CD4-positive, CD25-positive, alpha-beta regulatory T cell (primary cell): Measurements from ENCODE around the gene CXCL6. TPM values are rescaled to one million over a fixed set of nuclear protein-coding genes. Genes with fewer than 3 reads are reported as not detected.

Experiments
- ATAC-seq, 2 donors: fragments of 150-1000 bp; cut with Tn5 transposase; one replicate each; pipeline ENCODE4 v1.10.0; 2021; ENCODE audit warnings: low read depth in 2 of 2, moderate number of reproducible peaks in 2 of 2, moderate library complexity in 1 of 2
- DNase-seq, 3 donors: peaks; one replicate each; pipeline versions ENCODE4 v3.0.0 to v3.0.0-alpha.2; 2012 to 2022; ENCODE audit warnings: mixed read lengths in 1 of 3
- H3K27ac ChIP-seq: one replicate; pipeline ENCODE4 v1.7.0; 2013; ENCODE audit warnings: mild to moderate bottlenecking, low read length; ENCODE audit not compliant: insufficient read depth, poor library complexity, severe bottlenecking
- H3K27me3 ChIP-seq: one replicate; pipeline ENCODE4 v1.7.0; 2013; ENCODE audit warnings: low read length; ENCODE audit not compliant: control insufficient read depth, insufficient read depth
- H3K36me3 ChIP-seq: one replicate; pipeline ENCODE4 v1.7.0; 2013; ENCODE audit warnings: mild to moderate bottlenecking, low read length, moderate library complexity; ENCODE audit not compliant: control insufficient read depth, insufficient read depth
- H3K4me1 ChIP-seq: 2 replicates; pipeline ENCODE4 v1.7.0; 2013; ENCODE audit warnings: mild to moderate bottlenecking, low read length; ENCODE audit not compliant: insufficient read depth, control insufficient read depth, poor library complexity, severe bottlenecking
- H3K4me3 ChIP-seq: one replicate; pipeline ENCODE4 v1.7.0; 2013; ENCODE audit warnings: low read depth, mild to moderate bottlenecking, low read length, moderate library complexity
- H3K9me3 ChIP-seq, 2 experiments: 1 replicate in 1 of 2; 2 replicates in 1 of 2; pipeline ENCODE4 v1.7.0; 2013; ENCODE audit warnings: low read length in 2 of 2, mild to moderate bottlenecking in 1 of 2, moderate library complexity in 1 of 2; ENCODE audit not compliant: control insufficient read depth in 2 of 2
- H3K27ac Mint-ChIP-seq, 3 donors: one replicate each; pipeline ENCODE4 v1.8.0; 2020 to 2022; ENCODE audit warnings: mild to moderate bottlenecking in 3 of 3, mixed read lengths in 3 of 3, moderate library complexity in 2 of 3
- H3K27me3 Mint-ChIP-seq: one replicate; pipeline ENCODE4 v1.8.0; 2022; ENCODE audit warnings: mild to moderate bottlenecking, mixed read lengths
- H3K36me3 Mint-ChIP-seq: one replicate; pipeline ENCODE4 v1.8.0; 2020; ENCODE audit warnings: mixed read lengths
- H3K4me1 Mint-ChIP-seq, 4 donors: one replicate each; pipeline ENCODE4 v1.8.0; 2020 to 2022; ENCODE audit warnings: mixed read lengths in 4 of 4, mild to moderate bottlenecking in 1 of 4
- H3K4me3 Mint-ChIP-seq, 4 donors: one replicate each; pipeline ENCODE4 v1.8.0; 2020 to 2022; ENCODE audit warnings: mild to moderate bottlenecking in 4 of 4, mixed read lengths in 4 of 4, moderate library complexity in 3 of 4
- H3K9me3 Mint-ChIP-seq, 7 donors: one replicate each; pipeline ENCODE4 v1.8.0; 2020 to 2022; ENCODE audit warnings: mixed read lengths in 7 of 7, mild to moderate bottlenecking in 3 of 7, moderate library complexity in 2 of 7
- polyA plus RNA-seq, 4 donors: library from polyadenylated mRNA; unstranded; fragments of 300-500 nt; fragmentation: Illumina TruSeq; gene quantifications; one replicate each; pipeline ENCODE4 v1.2.3, GENCODE V29; 2021
- total RNA-seq: library from RNA; stranded (reverse); gene quantifications from one replicate; pipeline ENCODE4 v1.2.3, GENCODE V29; 2022

The CXCL6 gene
- total and polyA plus RNA-seq, 5 donors from 2014 or later: not detected

DNA sequence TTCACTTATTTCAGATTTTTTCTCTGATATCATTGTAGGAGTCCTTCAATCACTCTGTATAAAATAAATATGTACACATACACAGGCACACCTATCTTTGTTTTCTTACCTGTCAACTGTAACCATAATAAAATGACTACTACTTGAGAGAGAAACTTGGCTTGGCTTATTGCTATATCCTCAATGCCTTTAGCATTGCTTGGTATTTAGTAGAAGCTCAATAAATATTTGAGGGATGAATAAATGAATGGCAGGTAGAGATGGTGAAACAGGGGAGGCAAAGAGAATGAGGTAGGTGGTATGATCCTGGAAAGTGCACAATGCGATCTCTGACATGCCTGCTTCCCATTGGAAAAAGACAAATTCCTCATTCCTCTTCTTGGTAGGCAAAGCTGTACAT is 21.8 kb upstream of the CXCL6 start:
- H3K27ac Mint-ChIP-seq: no peak overlapping the region
- no peaks in the 10 kb centered on the region for H3K4me1 Mint-ChIP-seq
- H3K36me3 ChIP-seq: no peaks in the 10 kb centered on the region
- no peak overlapping the region for H3K27ac ChIP-seq
- no peak for DNase-seq
- H3K4me3 ChIP-seq: no peak overlapping the region
- ATAC-seq: no peak
- no peaks in the 10 kb centered on the region for H3K36me3 Mint-ChIP-seq
- H3K4me3 Mint-ChIP-seq: no peak overlapping the region
- H3K27me3 Mint-ChIP-seq: no peaks in the 10 kb centered on the region
- H3K9me3 ChIP-seq: no peaks in the 10 kb centered on the region
- no peaks in the 10 kb centered on the region for H3K27me3 ChIP-seq
- H3K9me3 Mint-ChIP-seq: peaks cover 0 to 5% (median 3%) of the 10 kb centered on the region in 7 donors
- no peaks in the 10 kb centered on the region for H3K4me1 ChIP-seq

DNA sequence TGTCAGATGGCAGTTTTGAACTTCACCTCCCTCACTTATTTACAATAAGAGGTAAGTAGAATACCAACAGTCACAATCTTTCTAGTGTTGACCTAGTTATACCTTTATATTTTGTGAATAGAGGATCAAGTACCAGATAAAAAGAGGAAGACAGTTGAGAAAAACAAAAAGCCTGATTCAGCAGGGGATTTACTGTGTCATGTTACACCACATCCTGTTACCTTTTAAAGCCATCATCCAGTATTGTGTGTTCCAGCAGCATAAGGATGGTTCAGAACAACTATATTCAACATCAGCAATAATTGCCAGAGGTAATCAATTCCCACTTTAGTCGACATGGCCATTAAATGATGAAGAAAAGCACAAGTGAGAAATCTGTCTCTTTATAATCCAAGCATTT is 21.3 kb upstream of the CXCL6 start:
- no peaks in the 10 kb centered on the region for H3K36me3 Mint-ChIP-seq
- no peaks in the 10 kb centered on the region for H3K27me3 ChIP-seq
- no peak for ATAC-seq
- H3K27ac ChIP-seq: no peak overlapping the region
- H3K4me3 Mint-ChIP-seq: no peak overlapping the region
- H3K27me3 Mint-ChIP-seq: no peaks in the 10 kb centered on the region
- H3K9me3 Mint-ChIP-seq: peaks cover 0 to 5% (median 3%) of the 10 kb centered on the region in 7 donors
- no peaks in the 10 kb centered on the region for H3K4me1 ChIP-seq
- H3K9me3 ChIP-seq: no peaks in the 10 kb centered on the region
- no peaks in the 10 kb centered on the region for H3K4me1 Mint-ChIP-seq
- no peak overlapping the region for H3K4me3 ChIP-seq
- H3K36me3 ChIP-seq: no peaks in the 10 kb centered on the region
- H3K27ac Mint-ChIP-seq: no peak overlapping the region
- peak in 1 of 3 donors; percentile 5 for DNase-seq

DNA sequence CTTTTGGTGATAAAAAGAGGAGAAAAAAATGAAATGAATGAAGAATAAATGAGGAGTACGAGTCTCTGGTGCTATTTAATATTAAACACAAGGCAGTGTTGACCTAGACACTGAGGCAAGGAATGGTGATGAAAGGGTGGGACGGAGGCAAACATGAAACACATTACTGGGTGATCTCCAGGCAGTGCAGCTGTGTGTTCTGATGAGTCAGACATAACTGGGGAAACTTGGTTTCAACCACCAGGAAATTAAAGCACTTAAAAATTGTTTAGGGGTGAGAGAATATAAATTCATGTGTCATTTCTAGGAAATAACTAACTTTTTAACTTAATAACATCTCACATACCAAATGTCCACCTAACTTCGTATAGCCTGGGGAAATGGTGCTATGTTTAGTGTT is 19.7 kb upstream of the CXCL6 start:
- no peaks in the 10 kb centered on the region for H3K27me3 Mint-ChIP-seq
- no peaks in the 10 kb centered on the region for H3K4me1 ChIP-seq
- H3K9me3 Mint-ChIP-seq: peaks cover 0 to 5% (median 3%) of the 10 kb centered on the region in 7 donors
- H3K4me3 Mint-ChIP-seq: no peak overlapping the region
- no peaks in the 10 kb centered on the region for H3K36me3 ChIP-seq
- no peak overlapping the region for H3K27ac ChIP-seq
- no peak overlapping the region for H3K4me3 ChIP-seq
- H3K27me3 ChIP-seq: no peaks in the 10 kb centered on the region
- no peaks in the 10 kb centered on the region for H3K36me3 Mint-ChIP-seq
- no peaks in the 10 kb centered on the region for H3K9me3 ChIP-seq
- no peaks in the 10 kb centered on the region for H3K4me1 Mint-ChIP-seq
- ATAC-seq: no peak
- H3K27ac Mint-ChIP-seq: no peak overlapping the region
- DNase-seq: no peak

DNA sequence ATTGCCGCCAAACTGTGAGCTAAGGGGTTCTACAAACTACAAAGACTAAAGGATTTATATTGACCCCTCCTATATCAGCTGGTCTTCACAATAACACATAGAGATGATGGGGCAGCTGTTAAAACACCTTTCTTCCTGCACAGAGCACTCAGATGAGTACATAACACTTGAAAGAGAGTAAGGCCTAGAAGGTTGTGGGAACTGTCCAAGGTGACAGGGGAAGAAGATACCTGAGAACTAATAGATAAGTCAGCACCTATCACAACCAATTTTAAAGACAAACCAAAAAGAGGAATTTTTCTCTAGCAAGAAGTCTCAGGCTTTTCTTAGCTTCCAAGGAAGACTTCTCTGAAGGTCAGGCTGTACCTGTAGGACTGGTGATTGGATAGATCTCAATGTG is 19.1 kb upstream of the CXCL6 start:
- Histone ChIP-seq H3K36me3 (no peaks in the 10 kb centered on the region), H3K27ac (no peak overlapping the region), H3K4me1 (no peaks in the 10 kb centered on the region), H3K9me3 (no peaks in the 10 kb centered on the region), H3K4me3 (no peak overlapping the region), H3K27me3 (no peaks in the 10 kb centered on the region)
- no peaks in the 10 kb centered on the region for H3K36me3 Mint-ChIP-seq
- H3K27ac Mint-ChIP-seq: no peak overlapping the region
- ATAC-seq (no peak), DNase-seq (no peak)
- no peaks in the 10 kb centered on the region for H3K27me3 Mint-ChIP-seq
- H3K4me1 Mint-ChIP-seq: no peaks in the 10 kb centered on the region
- H3K4me3 Mint-ChIP-seq: no peak overlapping the region
- H3K9me3 Mint-ChIP-seq: peaks cover 0 to 8% (median 3%) of the 10 kb centered on the region in 7 donors

DNA sequence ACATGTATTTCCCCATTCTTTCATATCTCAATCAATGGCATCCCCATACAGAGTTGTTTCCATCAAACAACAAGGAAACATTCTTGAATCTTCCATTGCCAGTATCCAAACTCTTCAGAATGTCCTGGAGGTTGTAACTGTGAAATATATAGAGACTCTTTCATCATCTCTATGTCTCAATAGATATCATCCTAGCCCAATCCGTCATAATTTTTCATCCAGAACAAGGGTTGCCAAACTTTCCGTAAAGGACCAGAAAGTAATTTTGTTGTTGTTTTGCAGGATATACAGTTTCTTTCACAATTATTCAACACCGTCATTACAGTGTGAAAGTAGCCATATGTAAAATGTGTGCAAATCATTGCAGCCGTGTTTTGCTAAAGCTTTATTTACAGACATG is 15.2 kb upstream of the CXCL6 start:
- DNase-seq (no peak), ATAC-seq (no peak)
- no peaks in the 10 kb centered on the region for H3K9me3 ChIP-seq
- no peak overlapping the region for H3K4me3 Mint-ChIP-seq
- no peaks in the 10 kb centered on the region for H3K36me3 ChIP-seq
- no peak overlapping the region for H3K4me3 ChIP-seq
- H3K4me1 ChIP-seq: no peaks in the 10 kb centered on the region
- no peaks in the 10 kb centered on the region for H3K27me3 Mint-ChIP-seq
- no peaks in the 10 kb centered on the region for H3K27me3 ChIP-seq
- no peak overlapping the region for H3K27ac Mint-ChIP-seq
- H3K36me3 Mint-ChIP-seq: no peaks in the 10 kb centered on the region
- H3K9me3 Mint-ChIP-seq: peaks cover 0 to 11% (median 3%) of the 10 kb centered on the region in 7 donors
- H3K4me1 Mint-ChIP-seq: no peaks in the 10 kb centered on the region
- H3K27ac ChIP-seq: no peak overlapping the region

DNA sequence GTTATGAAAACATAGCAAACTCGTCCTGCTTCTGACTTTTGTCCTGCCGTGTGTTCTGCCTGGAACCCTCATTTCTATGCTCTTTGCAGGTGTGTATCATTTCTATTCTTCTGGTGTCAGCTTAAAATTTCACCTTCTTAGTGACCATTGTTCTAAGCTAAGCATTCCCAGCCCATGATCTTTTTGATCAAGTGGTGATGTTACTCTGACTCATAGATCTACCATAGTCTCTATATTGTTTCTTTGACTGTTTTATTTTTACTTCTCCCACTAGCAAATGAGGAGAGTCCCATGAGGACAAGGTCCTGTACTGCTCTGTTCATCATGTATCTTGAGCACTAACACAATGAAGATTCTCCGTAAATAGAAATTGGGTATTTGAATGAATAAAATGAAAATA is 14.1 kb upstream of the CXCL6 start:
- H3K4me3 Mint-ChIP-seq: no peak overlapping the region
- no peaks in the 10 kb centered on the region for H3K36me3 Mint-ChIP-seq
- no peak overlapping the region for H3K27ac ChIP-seq
- ATAC-seq (no peak), DNase-seq (no peak)
- no peak overlapping the region for H3K27ac Mint-ChIP-seq
- H3K27me3 Mint-ChIP-seq: no peaks in the 10 kb centered on the region
- no peaks in the 10 kb centered on the region for H3K4me1 ChIP-seq
- peaks cover 0 to 6% (median 3%) of the 10 kb centered on the region in 7 donors for H3K9me3 Mint-ChIP-seq
- H3K9me3 ChIP-seq: no peaks in the 10 kb centered on the region
- no peaks in the 10 kb centered on the region for H3K36me3 ChIP-seq
- no peaks in the 10 kb centered on the region for H3K4me1 Mint-ChIP-seq
- no peaks in the 10 kb centered on the region for H3K27me3 ChIP-seq
- no peak overlapping the region for H3K4me3 ChIP-seq

DNA sequence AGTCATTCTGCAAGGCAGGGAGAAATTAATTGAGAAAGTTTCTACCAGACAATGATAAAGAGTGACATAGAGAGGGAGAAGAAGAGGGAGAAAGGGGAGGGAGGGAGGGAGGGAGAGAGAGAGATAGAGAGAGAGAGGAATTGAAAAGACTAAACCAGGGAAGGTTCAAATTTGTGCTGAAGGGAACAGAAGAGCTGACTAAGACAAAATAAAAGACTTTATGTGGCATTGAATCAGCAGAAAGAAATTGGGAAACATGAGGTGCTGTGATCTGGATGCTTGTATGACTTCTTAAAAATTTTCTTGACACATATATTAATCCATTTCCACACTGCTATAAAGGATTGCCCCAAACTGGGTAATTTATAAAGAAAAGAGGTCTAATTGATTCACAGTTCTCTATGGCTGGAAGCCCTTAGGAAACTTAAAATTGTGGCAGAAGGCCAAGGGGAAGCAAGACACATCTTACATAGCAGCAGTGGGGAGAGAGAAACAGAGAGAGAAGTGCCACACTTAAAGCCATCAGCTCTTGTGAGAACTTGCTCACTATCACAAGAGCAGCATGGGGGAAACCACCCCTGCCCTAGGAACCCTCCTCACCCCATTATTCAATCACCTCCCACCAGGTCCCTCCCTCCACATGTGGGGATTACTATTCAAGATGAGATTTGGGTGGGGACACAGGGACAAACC is 13.5 kb upstream of the CXCL6 start:
- H3K4me1 ChIP-seq: no peaks in the 10 kb centered on the region
- Mint-ChIP-seq H3K4me1 (no peaks in the 10 kb centered on the region), H3K27ac (no peak overlapping the region), H3K36me3 (no peaks in the 10 kb centered on the region), H3K9me3 (peaks cover 0 to 6% (median 2%) of the 10 kb centered on the region in 7 donors), H3K27me3 (no peaks in the 10 kb centered on the region), H3K4me3 (no peak overlapping the region)
- DNase-seq (no peak), ATAC-seq (no peak)
- H3K36me3 ChIP-seq: no peaks in the 10 kb centered on the region
- H3K9me3 ChIP-seq: no peaks in the 10 kb centered on the region
- no peak overlapping the region for H3K27ac ChIP-seq
- no peaks in the 10 kb centered on the region for H3K27me3 ChIP-seq
- H3K4me3 ChIP-seq: no peak overlapping the region

DNA sequence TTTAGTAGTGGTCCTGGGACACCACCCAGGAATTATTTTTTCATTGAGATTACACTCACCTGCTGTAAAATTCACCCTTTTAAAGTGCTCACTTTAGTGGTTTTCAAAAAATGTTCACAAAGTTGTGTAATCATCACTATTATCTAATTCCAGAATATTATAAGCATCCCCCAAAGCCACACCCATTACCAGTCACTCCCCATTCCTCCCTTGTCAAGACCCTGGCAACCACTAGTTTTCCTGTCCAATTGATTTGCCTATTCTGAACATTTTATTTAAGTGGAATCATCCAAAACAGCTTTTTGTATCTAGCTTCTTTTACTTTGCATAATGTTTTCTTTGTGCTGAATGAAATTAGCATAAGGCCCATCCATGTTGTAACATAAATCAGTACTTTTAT is 12.7 kb upstream of the CXCL6 start:
- H3K9me3 ChIP-seq: no peaks in the 10 kb centered on the region
- DNase-seq: no peak
- H3K27me3 Mint-ChIP-seq: no peaks in the 10 kb centered on the region
- no peaks in the 10 kb centered on the region for H3K4me1 ChIP-seq
- H3K36me3 ChIP-seq: no peaks in the 10 kb centered on the region
- ATAC-seq: no peak
- H3K36me3 Mint-ChIP-seq: no peaks in the 10 kb centered on the region
- H3K4me3 ChIP-seq: no peak overlapping the region
- H3K9me3 Mint-ChIP-seq: peaks cover 0 to 6% (median 2%) of the 10 kb centered on the region in 7 donors
- no peak overlapping the region for H3K27ac Mint-ChIP-seq
- H3K27ac ChIP-seq: no peak overlapping the region
- no peaks in the 10 kb centered on the region for H3K4me1 Mint-ChIP-seq
- no peak overlapping the region for H3K4me3 Mint-ChIP-seq
- no peaks in the 10 kb centered on the region for H3K27me3 ChIP-seq
